Chondrocyte (in vitro differentiated cells): Measurements from ENCODE around the gene OGA. TPM values are rescaled to one million over a fixed set of nuclear protein-coding genes. Genes with fewer than 3 reads are reported as not detected.

Experiments used
- DNase-seq: peaks from one replicate; pipeline ENCODE4 v3.0.0; 2021; ENCODE audit warnings: mixed read lengths, low spot score
- H3K27ac Mint-ChIP-seq: one replicate; pipeline ENCODE4 v1.8.0; 2021; ENCODE audit warnings: mild to moderate bottlenecking, moderate library complexity, mixed read lengths; ENCODE audit not compliant: unreplicated experiment
- H3K27me3 Mint-ChIP-seq: 2 replicates; pipeline ENCODE4 v1.8.0; 2021; ENCODE audit warnings: low read depth, mixed read lengths
- H3K36me3 Mint-ChIP-seq: 2 replicates; pipeline ENCODE4 v1.8.0; 2021; ENCODE audit warnings: low read depth, mixed read lengths
- H3K4me1 Mint-ChIP-seq: 2 replicates; pipeline ENCODE4 v1.8.0; 2021; ENCODE audit warnings: low read depth, mild to moderate bottlenecking, mixed read lengths
- H3K4me3 Mint-ChIP-seq: one replicate; pipeline ENCODE4 v1.8.0; 2021; ENCODE audit warnings: mild to moderate bottlenecking, moderate library complexity, mixed read lengths; ENCODE audit not compliant: unreplicated experiment
- H3K9me3 Mint-ChIP-seq: 2 replicates; pipeline ENCODE4 v1.8.0; 2021; ENCODE audit warnings: low read depth, mixed read lengths
- total RNA-seq: library from RNA; stranded (reverse); gene quantifications from 3 replicates; pipeline ENCODE4 v1.2.1, GENCODE V29; 2021
- TF ChIP-seq, protein P1 (sequence below): fragments of 200-600 bp; sonication (generic); IDR thresholded peaks from 2 replicates; pipeline ENCODE4 v1.5.0; 2021; ENCODE audit warnings: antibody characterized with exemption, mild to moderate bottlenecking, moderate library complexity

The OGA gene
- total RNA-seq, 1 donor from 2014 or later = 75.5 TPM

DNA sequence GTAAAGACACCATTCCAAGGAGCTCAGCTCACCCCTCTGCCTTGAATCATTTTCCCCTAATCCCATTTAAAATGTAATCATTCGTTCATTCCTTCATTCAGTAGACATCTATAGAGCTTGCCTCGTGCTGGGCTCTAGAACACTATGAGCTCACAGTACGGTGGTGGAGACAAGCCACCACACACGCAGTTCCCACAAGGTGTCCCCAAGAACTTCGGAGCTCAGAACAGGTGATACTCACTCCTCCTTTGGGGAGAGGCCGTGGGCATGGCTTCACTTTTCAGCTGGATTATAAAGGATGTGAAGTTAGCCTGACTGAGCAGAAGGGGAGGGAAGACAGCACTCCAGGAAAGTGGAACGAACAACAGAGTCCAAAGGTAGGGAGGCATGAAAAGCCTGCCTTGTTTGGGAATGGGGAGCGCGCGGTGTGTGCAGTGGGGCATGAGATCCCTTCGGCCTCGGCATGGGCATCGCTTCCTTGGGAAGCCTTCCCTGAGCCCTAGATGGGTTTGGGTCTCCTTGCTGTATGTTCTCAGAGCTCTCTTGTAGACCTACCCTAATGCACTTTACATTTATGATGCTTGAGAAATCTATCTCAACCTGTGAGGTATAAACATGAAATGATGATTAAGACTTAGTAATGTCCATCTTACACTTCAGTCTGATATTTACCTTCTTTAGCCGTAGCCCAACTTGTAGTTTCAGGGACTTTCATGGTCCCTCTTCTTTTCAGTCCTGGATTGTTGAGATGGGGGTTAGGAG is 809 bp upstream of the OGA start:
- Mint-ChIP-seq H3K27me3 (no peaks in the 10 kb centered on the region), H3K27ac (peak overlapping the region; percentile 100), H3K4me3 (peak overlapping the region; percentile 97), H3K36me3 (peaks cover 3% of the 10 kb centered on the region), H3K4me1 (peaks cover 33% of the 10 kb centered on the region), H3K9me3 (no peaks in the 10 kb centered on the region)
- TF ChIP-seq, protein P1, sequence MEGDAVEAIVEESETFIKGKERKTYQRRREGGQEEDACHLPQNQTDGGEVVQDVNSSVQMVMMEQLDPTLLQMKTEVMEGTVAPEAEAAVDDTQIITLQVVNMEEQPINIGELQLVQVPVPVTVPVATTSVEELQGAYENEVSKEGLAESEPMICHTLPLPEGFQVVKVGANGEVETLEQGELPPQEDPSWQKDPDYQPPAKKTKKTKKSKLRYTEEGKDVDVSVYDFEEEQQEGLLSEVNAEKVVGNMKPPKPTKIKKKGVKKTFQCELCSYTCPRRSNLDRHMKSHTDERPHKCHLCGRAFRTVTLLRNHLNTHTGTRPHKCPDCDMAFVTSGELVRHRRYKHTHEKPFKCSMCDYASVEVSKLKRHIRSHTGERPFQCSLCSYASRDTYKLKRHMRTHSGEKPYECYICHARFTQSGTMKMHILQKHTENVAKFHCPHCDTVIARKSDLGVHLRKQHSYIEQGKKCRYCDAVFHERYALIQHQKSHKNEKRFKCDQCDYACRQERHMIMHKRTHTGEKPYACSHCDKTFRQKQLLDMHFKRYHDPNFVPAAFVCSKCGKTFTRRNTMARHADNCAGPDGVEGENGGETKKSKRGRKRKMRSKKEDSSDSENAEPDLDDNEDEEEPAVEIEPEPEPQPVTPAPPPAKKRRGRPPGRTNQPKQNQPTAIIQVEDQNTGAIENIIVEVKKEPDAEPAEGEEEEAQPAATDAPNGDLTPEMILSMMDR = no peak
- no peak for DNase-seq

DNA sequence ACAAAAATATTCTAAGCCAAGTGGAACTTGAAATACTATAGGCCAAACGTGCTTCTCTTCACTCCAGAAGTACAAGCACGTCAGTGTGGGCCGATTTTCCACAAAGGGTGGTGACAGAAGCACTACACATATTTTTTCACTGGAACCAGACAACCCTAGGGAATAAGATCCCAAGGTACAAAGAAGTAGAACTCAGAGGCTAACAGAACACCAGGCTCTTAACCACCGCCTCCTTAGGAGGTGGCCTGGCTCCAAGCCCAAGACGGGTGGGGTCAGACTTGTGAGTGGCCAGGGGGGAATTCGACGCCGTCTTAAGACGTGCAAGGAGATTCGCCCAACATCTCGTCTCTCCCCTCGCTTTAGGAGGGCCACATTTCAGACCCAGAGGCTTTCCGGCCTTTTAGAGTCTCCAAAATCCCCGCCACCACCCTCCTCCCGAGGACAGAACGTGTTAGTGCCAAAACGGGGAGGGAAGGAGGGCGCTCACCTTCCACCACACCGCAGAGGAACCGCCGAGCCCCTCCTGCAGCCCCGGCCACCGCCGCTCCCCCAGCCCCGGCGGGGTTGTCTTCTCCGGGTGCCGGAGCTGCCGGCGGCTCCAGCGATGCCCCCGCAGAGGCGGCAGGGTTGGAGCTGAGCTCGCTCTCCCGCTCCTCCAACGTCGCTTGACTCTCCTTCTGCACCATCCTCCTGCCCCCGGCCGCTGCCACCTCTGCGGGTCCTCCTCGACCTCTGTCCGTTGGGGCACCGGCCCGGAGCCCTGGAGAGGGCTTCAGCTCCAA is 716 bp downstream of the OGA start:
- Mint-ChIP-seq H3K36me3 (peaks cover 3% of the 10 kb centered on the region), H3K27ac (peak overlapping the region; percentile 100), H3K4me3 (peak overlapping the region; percentile 97), H3K27me3 (no peaks in the 10 kb centered on the region), H3K9me3 (no peaks in the 10 kb centered on the region), H3K4me1 (peaks cover 48% of the 10 kb centered on the region)
- peak; percentile 93 for DNase-seq
- TF ChIP-seq, protein P1 = no peak

DNA sequence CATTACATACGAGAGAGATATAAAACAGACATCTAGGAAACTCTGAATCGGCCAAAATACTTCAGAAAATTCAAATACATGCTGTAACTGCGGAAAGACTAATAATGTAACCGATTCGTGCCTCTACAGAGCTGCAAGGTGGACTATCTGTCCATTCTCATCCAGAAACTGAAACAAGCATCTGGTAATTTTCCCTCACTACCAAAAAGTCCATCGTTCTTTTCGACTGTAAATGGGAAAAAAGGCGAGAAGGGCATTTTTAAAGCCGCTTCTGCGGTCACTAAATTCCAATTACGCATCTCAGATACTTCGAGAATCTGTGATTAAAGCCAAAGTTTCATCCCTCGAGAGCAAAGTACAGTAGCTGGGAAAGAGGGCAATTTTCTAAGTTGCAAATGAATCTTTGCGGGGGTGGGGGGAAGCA is 1.3 kb downstream of the OGA start:
- H3K4me3 Mint-ChIP-seq = peak overlapping the region; percentile 97
- DNase-seq = no peak
- H3K9me3 Mint-ChIP-seq = no peaks in the 10 kb centered on the region
- peak overlapping the region; percentile 100 for H3K27ac Mint-ChIP-seq
- peaks cover 49% of the 10 kb centered on the region for H3K4me1 Mint-ChIP-seq
- no peaks in the 10 kb centered on the region for H3K27me3 Mint-ChIP-seq
- TF ChIP-seq, protein P1 = no peak
- peaks cover 2% of the 10 kb centered on the region for H3K36me3 Mint-ChIP-seq

DNA sequence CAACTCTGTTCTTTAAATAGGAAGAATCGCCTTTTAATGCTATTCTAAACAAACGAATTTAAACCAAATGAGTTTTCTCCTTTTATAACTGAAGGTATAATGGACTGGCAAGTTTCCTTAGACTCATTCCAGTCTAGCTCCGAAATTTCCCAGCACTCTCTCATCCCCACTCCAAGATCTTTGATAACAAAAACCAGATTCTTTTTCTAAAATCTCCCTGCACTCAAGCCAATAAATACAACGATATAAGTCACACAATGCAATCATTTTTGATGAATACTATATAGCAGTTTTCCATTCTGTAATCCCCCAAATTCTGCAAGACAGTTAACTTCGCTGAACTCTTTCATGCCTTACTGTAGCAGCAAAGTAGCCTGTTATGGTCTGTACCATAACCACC is 1.9 kb downstream of the OGA start:
- Mint-ChIP-seq H3K9me3 (no peaks in the 10 kb centered on the region), H3K4me3 (peak overlapping the region; percentile 97), H3K36me3 (no peaks in the 10 kb centered on the region), H3K27me3 (no peaks in the 10 kb centered on the region), H3K4me1 (peaks cover 52% of the 10 kb centered on the region), H3K27ac (peak overlapping the region; percentile 100)
- TF ChIP-seq, protein P1 = no peak
- DNase-seq = no peak

DNA sequence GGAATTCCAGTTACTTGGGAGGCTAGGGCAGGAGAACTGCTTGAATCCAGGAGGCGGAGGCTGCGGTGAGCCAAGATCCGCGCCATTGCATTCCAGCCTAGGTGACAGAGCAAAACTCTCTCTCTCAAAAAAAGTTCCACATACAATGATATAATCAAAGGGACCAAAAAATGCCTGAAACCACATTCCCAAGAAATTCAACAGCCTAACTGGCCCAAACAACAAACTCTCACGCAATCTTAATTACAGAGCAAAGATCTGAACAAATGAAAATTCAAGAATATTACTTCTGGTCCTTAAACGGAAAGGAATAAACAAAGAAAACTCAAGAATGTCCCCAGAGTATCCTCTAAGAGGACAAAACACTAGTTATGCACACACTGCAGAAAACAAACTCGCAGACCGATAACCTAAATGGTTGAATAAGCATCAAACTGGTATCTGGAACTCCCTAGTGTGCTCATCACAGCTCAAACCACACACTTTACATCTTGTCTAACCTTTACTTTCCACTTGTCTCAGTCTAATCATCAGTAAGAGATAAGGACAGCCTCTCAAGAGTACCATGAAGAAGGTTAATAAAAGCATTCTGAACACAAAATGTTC is 3.7 kb downstream of the OGA start:
- H3K4me1 Mint-ChIP-seq = peaks cover 55% of the 10 kb centered on the region
- no peaks in the 10 kb centered on the region for H3K27me3 Mint-ChIP-seq
- H3K9me3 Mint-ChIP-seq = no peaks in the 10 kb centered on the region
- H3K36me3 Mint-ChIP-seq = peaks cover 4% of the 10 kb centered on the region
- TF ChIP-seq, protein P1 = no peak
- DNase-seq = no peak
- peak overlapping the region; percentile 67 for H3K27ac Mint-ChIP-seq
- peak overlapping the region; percentile 97 for H3K4me3 Mint-ChIP-seq
